ENCODE data around the gene SMS.
A peak's percentile ranks its signal among the peaks of the same experiment; 100 is the strongest.

Gene SMS

GRCh38 chrX:21940356-21940829, at the start of gene SMS:
TSS of gene SMS (plus strand) at chrX:21940709. CDS start at chrX:21940825, 116 bp downstream.
- no peak for DNase-seq (ENCODE audit: low read depth in 2 of 2)

DNA sequence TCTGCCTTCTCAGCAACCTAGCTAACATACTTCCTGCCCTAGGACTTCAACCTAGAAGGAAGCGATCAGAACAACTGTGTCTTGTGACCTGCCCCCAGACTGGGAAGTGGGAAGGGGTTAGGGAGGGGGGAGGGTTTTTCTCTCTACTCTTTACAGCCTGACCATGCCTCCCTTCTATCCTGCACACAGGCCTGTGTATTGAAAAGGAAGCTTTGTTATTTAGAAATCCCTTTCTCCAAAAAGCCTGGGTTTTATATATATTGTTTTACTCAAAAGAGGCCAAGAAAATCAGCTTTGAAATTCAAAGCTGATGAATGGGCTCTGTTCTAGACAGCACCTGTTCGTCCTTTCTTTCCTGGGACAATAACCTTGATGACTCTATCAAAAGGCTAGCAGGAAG, 35.2 kb upstream of the SMS start:
- DNase-seq (ENCODE audit: low read depth in 2 of 2): no peak

- DNase-seq (ENCODE audit: low read depth in 2 of 2): no peak
These were observed 34.6 kb upstream of the SMS start for GRCh38 chrX:21905953-21906352.

- peak; percentile 27 to 30 for DNase-seq (ENCODE audit: low read depth in 2 of 2)
These were observed 33.2 kb upstream of the SMS start for GRCh38 chrX:21907260-21907659.

GRCh38 chrX:21911481-21911880, 29.0 kb upstream of the SMS start:
- no peak for DNase-seq (ENCODE audit: low read depth in 2 of 2)

- DNase-seq (ENCODE audit: low read depth in 2 of 2): no peak
These were observed 28.3 kb upstream of the SMS start for GRCh38 chrX:21912220-21912619.

DNA sequence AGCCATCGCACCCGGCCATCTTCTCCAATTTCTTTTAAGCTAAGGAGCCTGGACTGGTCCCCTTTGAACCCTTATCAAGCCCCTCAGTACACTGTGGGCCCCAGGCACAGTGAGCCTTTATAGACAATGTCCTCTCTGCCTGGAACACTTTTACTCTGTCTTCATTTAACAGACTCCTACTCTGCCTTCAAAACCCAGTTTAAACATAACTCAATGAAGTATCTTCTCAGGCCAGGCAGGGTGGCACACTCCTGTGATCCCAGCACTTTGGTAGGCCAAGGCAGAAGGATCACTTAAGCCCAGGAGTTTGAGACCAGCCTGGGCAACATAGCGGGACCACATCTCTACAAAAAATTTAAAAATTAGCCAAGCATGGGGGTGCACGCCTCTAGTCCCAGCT, 27.5 kb upstream of the SMS start:
- DNase-seq (ENCODE audit: low read depth in 2 of 2): no peak

GRCh38 chrX:21926116-21926515, 14.4 kb upstream of the SMS start:
- no peak for DNase-seq (ENCODE audit: low read depth in 2 of 2)

DNA sequence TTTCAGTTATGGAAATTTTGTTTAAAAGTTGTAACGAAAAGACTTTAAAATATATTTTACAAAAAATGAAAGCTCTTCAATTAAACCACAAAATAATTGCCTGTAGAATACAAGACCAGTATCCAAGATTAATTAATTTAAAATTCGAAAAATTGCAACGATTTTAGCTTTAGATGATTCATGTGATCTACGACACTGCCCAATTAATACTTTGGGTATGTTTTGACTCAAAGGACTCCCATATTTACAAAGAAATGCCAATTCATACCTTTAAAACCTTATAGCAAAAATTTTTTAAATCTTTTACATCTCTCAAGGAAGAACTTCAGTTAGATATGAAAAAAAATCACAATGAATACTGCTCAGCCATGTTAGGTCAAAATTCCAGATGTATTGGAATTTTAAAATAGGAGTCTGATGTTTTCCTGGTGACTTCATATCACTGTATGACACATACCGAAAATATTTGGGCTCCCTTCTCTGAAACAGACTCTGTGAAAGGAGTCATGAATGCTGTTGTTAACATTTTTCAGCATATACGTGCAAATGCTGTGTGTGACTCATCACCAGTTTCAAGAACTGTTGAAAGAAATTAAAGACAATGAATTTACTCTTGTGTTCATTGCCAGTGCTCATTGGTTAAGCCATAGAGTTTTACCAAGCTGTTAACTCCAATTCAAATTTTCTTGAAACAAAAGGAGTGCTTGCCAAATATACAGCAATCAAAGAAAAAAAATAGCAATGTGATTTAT, 13.8 kb upstream of the SMS start:
- DNase-seq (ENCODE audit: low read depth in 2 of 2): peak; percentile 91 to 92

DNA sequence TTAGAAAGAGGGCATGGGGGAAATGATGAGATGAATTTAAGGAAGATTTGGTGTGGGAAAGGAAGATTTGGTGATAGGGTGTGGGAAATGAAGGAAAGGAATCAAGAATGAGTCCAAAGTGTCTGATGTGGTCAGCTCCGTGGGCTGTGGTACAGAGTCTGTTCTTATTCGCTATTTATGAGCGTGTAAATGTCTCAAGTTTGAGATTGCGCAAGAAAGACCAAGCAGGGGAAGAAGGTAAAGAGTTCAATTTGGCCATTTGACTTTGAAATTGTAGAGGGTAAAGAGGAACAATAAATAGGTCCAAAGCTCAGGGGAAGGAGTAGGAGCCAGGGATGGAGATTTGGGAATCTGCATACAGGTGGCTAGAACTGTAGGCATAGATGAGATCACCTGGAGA, 11.3 kb upstream of the SMS start:
- DNase-seq (ENCODE audit: low read depth in 2 of 2): no peak

DNA sequence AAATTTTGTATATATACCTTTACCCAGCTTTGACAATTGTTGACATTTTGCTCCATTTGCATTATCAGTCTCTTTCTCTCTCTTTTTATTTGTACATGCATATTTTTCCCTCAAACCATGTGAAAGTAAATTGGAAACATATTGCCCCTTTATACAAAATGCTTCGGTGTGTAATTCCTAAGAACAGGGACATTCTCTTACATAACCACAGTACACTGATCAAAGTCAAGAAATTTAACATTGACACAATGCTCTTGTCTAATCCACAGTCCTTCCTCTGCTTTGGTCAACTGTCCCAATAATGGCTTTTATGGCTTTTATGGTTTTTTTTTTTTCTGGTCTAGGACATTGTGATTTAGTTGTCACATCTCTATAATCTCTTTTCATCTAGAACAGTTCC, 9.5 kb upstream of the SMS start:
- DNase-seq (ENCODE audit: low read depth in 2 of 2): no peak

DNA sequence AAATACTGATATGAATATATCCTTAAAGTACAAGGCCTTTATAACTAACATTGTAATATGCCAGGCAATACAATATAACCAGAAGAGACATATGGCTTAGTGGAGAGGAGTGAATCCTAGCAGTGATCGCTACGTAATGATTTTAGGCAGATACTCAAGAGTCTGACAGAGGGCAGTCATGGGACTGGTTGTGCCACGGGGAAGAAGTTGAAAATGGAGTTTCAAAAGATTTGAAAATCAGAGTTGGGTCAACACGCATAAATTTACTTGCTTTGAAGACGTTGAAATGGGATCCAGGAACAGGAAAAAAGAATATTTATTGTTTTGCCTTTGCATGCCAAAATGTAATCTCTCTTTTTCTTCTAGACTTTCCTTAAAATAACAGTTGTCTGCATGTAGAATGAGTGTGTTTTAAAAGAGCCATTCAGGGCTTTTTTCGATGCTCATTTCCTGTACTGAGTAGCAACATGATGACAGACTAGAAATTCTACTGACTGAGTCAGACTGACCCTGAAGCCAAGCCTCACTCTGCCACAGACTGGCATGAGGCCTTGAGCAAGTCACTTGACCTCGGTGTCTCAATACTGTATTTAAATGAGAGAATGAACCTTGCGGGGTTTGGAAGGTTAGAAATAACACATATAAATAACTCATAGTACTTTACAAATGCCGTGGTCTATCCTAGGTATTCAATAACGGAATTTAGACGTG, 8.1 kb upstream of the SMS start:
- DNase-seq (ENCODE audit: low read depth in 2 of 2): peak in 1 of 2 experiments; percentile 51

GRCh38 chrX:21933077-21933476, 7.4 kb upstream of the SMS start:
- no peak for DNase-seq (ENCODE audit: low read depth in 2 of 2)

- no peak for DNase-seq (ENCODE audit: low read depth in 2 of 2)
These were observed 6.1 kb upstream of the SMS start for GRCh38 chrX:21934414-21934813.

- no peak for DNase-seq (ENCODE audit: low read depth in 2 of 2)
These were observed 603 bp upstream of the SMS start for GRCh38 chrX:21939906-21940305.

- DNase-seq (ENCODE audit: low read depth in 2 of 2): peak; percentile 78 to 83
These were observed 3.1 kb downstream of the SMS start for GRCh38 chrX:21943460-21944135.

GRCh38 chrX:21944136-21944615, 3.7 kb downstream of the SMS start:
- no peak for DNase-seq (ENCODE audit: low read depth in 2 of 2)

- DNase-seq (ENCODE audit: low read depth in 2 of 2): no peak
These were observed 6.6 kb downstream of the SMS start for GRCh38 chrX:21946925-21947641.

GRCh38 chrX:21947671-21948070, 7.2 kb downstream of the SMS start:
- no peak for DNase-seq (ENCODE audit: low read depth in 2 of 2)

DNA sequence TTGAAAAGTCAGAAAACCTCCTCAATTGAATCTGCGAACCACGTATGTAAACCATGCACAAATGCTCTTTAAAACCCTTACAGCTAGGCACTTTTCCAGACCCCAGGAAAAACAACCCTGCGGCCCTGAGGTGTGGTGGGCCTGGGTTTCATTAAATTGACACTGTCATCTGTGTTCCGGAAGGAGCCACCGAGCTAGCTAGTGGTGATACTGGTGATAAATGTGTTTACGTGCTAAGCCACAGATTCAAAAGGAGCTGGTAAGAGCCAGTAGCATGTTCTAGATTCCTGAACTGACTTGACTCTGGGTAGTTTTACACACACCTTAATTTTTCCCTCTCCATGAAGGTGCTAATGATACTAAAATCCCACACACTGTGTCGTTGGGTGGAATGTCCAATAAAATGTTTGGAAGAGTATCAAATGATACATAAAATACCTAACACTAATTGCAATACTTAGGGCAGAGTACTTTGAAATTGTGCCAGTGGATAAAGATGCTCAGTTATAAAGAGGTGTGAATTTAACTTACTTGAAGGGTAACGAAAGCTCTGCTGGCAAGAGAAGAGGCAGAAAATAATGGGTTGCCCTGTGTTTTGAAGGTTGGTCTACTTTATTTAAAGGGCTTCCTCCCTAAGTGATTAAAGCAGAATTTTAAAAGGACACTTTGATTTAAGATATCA, 8.5 kb downstream of the SMS start:
- no peak for DNase-seq (ENCODE audit: low read depth in 2 of 2)

- DNase-seq (ENCODE audit: low read depth in 2 of 2): no peak
These were observed 9.2 kb downstream of the SMS start for GRCh38 chrX:21949689-21950088.

Measured in fibroblast of skin of left biceps (primary cell).